Prostate gland (tissue), 2 donors: ENCODE data around the gene SLFN12L.

Experiments used
- CTCF ChIP-seq, 4 experiments: fragments of 200-600 bp in 2 of 4; fragments of 450-650 bp in 2 of 4; sonication (generic) in 2 of 4; IDR thresholded peaks; 1 replicate in 3 of 4; 2 replicates in 1 of 4; pipeline ENCODE4 v1.5.1; 2016 to 2019; ENCODE audit warnings: antibody characterized with exemption in 4 of 4, mild to moderate bottlenecking in 2 of 4, moderate library complexity in 2 of 4
- POLR2A ChIP-seq: fragments of 450-650 bp; IDR thresholded peaks from one replicate; pipeline ENCODE4 v1.6.1; 2016; ENCODE audit warnings: antibody characterized with exemption, mild to moderate bottlenecking
- POLR2AphosphoS5 ChIP-seq: sonication (generic); formaldehyde crosslinking; IDR thresholded peaks from one replicate; pipeline ENCODE4 v1.6.1; 2017; ENCODE audit warnings: antibody characterized with exemption

GRCh38 chr17:35546487-35546886 is 9.0 kb upstream of the SLFN12L start:
- TF ChIP-seq POLR2A, result no peak
- no peak for TF ChIP-seq POLR2AphosphoS5
- TF ChIP-seq CTCF (IDR thresholded peaks at IDR 0.05), result no peak
